GM12891 (cell line): ENCODE measurements around the gene KDM4B.

Experiments
- PAX5 ChIP-seq: IDR thresholded peaks from 2 replicates; pipeline ENCODE4 v1.6.1; 2011; ENCODE audit warnings: low read length, moderate library complexity, mild to moderate bottlenecking; ENCODE audit not compliant: insufficient read depth, severe bottlenecking
- POLR2A ChIP-seq: IDR thresholded peaks from 2 replicates; pipeline ENCODE4 v1.6.1; 2011; ENCODE audit warnings: low read depth, low read length, control low read depth
- POLR2AphosphoS5 ChIP-seq: IDR thresholded peaks from 2 replicates; pipeline ENCODE4 v1.6.1; 2011; ENCODE audit warnings: low read depth, low read length, control low read depth

GRCh38 chr19:5012688-5013457, 44.0 kb downstream of the KDM4B start:
- TF ChIP-seq POLR2AphosphoS5 (no peak), POLR2A (no peak), PAX5 (no peak)
